HL-60 (cell line): ENCODE results near the gene TMPRSS11A.

Experiments used
- DNase-seq, 2 experiments: peaks; one replicate each; pipeline ENCODE4 v3.0.0-alpha.2; 2010 to 2020; ENCODE audit warnings: low read depth in 1 of 2, low spot score in 1 of 2
- H3K27ac ChIP-seq: fragments of 250-450 bp; sonication (Bioruptor Pico); replicated peaks from 2 replicates; pipeline ENCODE4 v1.5.1; 2020; ENCODE audit warnings: mild to moderate bottlenecking, moderate library complexity
- H3K27me3 ChIP-seq: fragments of 250-450 bp; sonication (Bioruptor Pico); 2 replicates; pipeline ENCODE4 v1.5.1; 2021; ENCODE audit warnings: mild to moderate bottlenecking, moderate library complexity; ENCODE audit not compliant: insufficient read depth, poor library complexity, severe bottlenecking
- H3K4me3 ChIP-seq: replicated peaks from 2 replicates; pipeline ENCODE4 v1.5.1; 2011; ENCODE audit warnings: mild to moderate bottlenecking, control low read depth, low read length; ENCODE audit not compliant: insufficient read depth
- GABPA ChIP-seq: IDR thresholded peaks from 2 replicates; pipeline ENCODE4 v1.6.1; 2012; ENCODE audit warnings: low read depth
- POLR2AphosphoS5 ChIP-seq: IDR thresholded peaks from 2 replicates; pipeline ENCODE4 v1.6.1; 2012; ENCODE audit warnings: low read depth
- SPI1 ChIP-seq: IDR thresholded peaks from 2 replicates; pipeline ENCODE4 v1.6.1; 2012; ENCODE audit warnings: low read depth, mild to moderate bottlenecking, borderline replicate concordance
- TF ChIP-seq, protein P1 (sequence below): IDR thresholded peaks from one replicate; pipeline ENCODE4 v1.5.1; 2011; ENCODE audit warnings: low read length, control low read depth, inconsistent platforms; ENCODE audit not compliant: insufficient read depth
- TF ChIP-seq, protein P2 (sequence below): IDR thresholded peaks from 2 replicates; pipeline ENCODE4 v1.6.1; 2012; ENCODE audit warnings: low read depth; ENCODE audit not compliant: insufficient replicate concordance

TMPRSS11A gene

DNA sequence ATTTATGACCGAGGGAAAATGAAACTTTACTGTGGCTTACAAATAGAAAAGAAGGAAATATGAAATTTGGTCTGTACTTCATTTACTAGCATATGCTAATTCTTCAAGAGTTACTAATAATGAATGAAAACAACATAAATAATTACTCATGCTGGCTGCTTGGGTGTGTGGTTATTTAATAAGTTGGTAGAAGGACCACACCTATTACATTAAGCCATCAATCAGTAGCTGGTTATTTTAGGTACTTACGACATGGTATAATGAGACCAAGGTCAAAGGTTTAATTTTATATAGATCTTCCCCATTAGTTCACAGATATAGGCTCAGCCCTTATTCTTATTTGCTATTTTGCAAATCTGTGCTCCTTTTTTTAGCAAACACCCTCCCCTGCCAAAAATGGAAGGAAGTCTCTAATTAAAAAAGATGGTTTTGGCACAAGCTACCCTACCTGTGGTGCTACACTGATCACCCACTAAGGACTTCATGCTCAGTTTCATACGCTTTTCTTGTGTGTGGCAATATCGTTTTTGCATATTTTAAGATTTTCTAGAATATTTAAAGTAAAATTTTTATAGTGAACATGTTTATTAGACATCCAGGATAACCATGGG, 93.6 kb downstream of the TMPRSS11A start:
- H3K27me3 ChIP-seq: no peaks in the 10 kb centered on the region
- DNase-seq: no peak
- no peak overlapping the region for H3K27ac ChIP-seq
- TF ChIP-seq, protein P1, sequence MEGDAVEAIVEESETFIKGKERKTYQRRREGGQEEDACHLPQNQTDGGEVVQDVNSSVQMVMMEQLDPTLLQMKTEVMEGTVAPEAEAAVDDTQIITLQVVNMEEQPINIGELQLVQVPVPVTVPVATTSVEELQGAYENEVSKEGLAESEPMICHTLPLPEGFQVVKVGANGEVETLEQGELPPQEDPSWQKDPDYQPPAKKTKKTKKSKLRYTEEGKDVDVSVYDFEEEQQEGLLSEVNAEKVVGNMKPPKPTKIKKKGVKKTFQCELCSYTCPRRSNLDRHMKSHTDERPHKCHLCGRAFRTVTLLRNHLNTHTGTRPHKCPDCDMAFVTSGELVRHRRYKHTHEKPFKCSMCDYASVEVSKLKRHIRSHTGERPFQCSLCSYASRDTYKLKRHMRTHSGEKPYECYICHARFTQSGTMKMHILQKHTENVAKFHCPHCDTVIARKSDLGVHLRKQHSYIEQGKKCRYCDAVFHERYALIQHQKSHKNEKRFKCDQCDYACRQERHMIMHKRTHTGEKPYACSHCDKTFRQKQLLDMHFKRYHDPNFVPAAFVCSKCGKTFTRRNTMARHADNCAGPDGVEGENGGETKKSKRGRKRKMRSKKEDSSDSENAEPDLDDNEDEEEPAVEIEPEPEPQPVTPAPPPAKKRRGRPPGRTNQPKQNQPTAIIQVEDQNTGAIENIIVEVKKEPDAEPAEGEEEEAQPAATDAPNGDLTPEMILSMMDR: no peak
- TF ChIP-seq GABPA (no peak), SPI1 (no peak), POLR2AphosphoS5 (no peak)
- TF ChIP-seq, protein P2, sequence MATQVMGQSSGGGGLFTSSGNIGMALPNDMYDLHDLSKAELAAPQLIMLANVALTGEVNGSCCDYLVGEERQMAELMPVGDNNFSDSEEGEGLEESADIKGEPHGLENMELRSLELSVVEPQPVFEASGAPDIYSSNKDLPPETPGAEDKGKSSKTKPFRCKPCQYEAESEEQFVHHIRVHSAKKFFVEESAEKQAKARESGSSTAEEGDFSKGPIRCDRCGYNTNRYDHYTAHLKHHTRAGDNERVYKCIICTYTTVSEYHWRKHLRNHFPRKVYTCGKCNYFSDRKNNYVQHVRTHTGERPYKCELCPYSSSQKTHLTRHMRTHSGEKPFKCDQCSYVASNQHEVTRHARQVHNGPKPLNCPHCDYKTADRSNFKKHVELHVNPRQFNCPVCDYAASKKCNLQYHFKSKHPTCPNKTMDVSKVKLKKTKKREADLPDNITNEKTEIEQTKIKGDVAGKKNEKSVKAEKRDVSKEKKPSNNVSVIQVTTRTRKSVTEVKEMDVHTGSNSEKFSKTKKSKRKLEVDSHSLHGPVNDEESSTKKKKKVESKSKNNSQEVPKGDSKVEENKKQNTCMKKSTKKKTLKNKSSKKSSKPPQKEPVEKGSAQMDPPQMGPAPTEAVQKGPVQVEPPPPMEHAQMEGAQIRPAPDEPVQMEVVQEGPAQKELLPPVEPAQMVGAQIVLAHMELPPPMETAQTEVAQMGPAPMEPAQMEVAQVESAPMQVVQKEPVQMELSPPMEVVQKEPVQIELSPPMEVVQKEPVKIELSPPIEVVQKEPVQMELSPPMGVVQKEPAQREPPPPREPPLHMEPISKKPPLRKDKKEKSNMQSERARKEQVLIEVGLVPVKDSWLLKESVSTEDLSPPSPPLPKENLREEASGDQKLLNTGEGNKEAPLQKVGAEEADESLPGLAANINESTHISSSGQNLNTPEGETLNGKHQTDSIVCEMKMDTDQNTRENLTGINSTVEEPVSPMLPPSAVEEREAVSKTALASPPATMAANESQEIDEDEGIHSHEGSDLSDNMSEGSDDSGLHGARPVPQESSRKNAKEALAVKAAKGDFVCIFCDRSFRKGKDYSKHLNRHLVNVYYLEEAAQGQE: no peak
- no peak overlapping the region for H3K4me3 ChIP-seq

DNA sequence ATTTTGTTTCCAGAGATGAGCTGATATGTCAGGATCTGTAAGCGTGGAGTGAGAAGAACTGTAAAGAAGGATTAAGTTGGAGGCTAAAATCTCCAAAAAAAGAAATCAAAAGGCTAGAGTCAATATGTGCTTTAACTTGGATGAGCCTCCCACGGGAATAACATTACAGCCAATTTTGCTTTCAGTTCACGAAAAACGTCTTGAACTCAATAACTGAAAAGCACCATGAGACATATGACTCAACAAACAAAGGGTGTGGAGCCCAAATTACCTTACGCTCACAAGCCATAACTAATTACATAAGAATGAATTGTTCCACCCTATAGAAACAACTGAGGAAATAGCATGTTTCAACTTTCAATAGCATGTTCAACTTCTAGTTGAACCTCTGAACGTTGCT, 101.8 kb downstream of the TMPRSS11A start:
- no peak for DNase-seq
- H3K4me3 ChIP-seq: no peak overlapping the region
- H3K27me3 ChIP-seq: peaks cover 1% of the 10 kb centered on the region
- H3K27ac ChIP-seq: no peak overlapping the region
- TF ChIP-seq, protein P2: no peak
